Fibroblast of lung (primary cell): ENCODE measurements around the gene HRNR. TPM values are rescaled to one million over a fixed set of nuclear protein-coding genes. Genes with fewer than 3 reads are reported as not detected.

Experiments
- DNase-seq, 2 donors: peaks; one replicate each; pipeline versions ENCODE4 v3.0.0 to v3.0.0-alpha.2; 2010; ENCODE audit warnings: low read depth in 2 of 2
- H2AFZ ChIP-seq: 2 replicates; pipeline ENCODE4 v1.5.1; 2012; ENCODE audit warnings: low read length, control low read depth, inconsistent platforms
- H3K27ac ChIP-seq: 2 replicates; pipeline ENCODE4 v1.5.1; 2011; ENCODE audit warnings: low read length, control low read depth; ENCODE audit not compliant: insufficient read depth
- H3K27me3 ChIP-seq: 2 replicates; pipeline ENCODE4 v1.5.1; 2011; ENCODE audit warnings: mild to moderate bottlenecking, low read length; ENCODE audit not compliant: control insufficient read depth, insufficient read depth
- H3K36me3 ChIP-seq: 2 replicates; pipeline ENCODE4 v1.5.1; 2011; ENCODE audit warnings: low read length; ENCODE audit not compliant: control insufficient read depth, insufficient read depth
- H3K4me1 ChIP-seq: 2 replicates; pipeline ENCODE4 v1.5.1; 2011; ENCODE audit warnings: low read length; ENCODE audit not compliant: control insufficient read depth, insufficient read depth; ENCODE audit errors: extremely low read depth
- H3K4me2 ChIP-seq: 2 replicates; pipeline ENCODE4 v1.5.1; 2011; ENCODE audit warnings: low read length, control low read depth; ENCODE audit not compliant: insufficient read depth; ENCODE audit errors: extremely low read depth
- H3K4me3 ChIP-seq, 4 experiments: fragments of 200-600 bp in 1 of 4; sonication (generic) in 1 of 4; replicated peaks in 1 of 4; 2 replicates each; pipeline ENCODE4 v1.5.1; 2011 to 2016; ENCODE audit warnings: low read length in 4 of 4, low read depth in 3 of 4, mild to moderate bottlenecking in 3 of 4, control low read depth in 2 of 4, inconsistent platforms in 1 of 4, mixed read lengths in 1 of 4; ENCODE audit not compliant: insufficient read depth in 1 of 4; ENCODE audit errors: control extremely low read depth in 1 of 4
- H3K79me2 ChIP-seq: 2 replicates; pipeline ENCODE4 v1.5.1; 2012; ENCODE audit warnings: mild to moderate bottlenecking, low read length, inconsistent platforms; ENCODE audit not compliant: control insufficient read depth, insufficient read depth
- H3K9ac ChIP-seq: 2 replicates; pipeline ENCODE4 v1.5.1; 2011; ENCODE audit warnings: mild to moderate bottlenecking, low read length, control low read depth; ENCODE audit not compliant: insufficient read depth
- H3K9me3 ChIP-seq: 2 replicates; pipeline ENCODE4 v1.5.1; 2012; ENCODE audit warnings: low read depth, low read length; ENCODE audit not compliant: control insufficient read depth, insufficient read depth
- H4K20me1 ChIP-seq: 2 replicates; pipeline ENCODE4 v1.5.1; 2011; ENCODE audit warnings: low read length; ENCODE audit not compliant: control insufficient read depth, insufficient read depth; ENCODE audit errors: extremely low read depth
- CTCF ChIP-seq, 2 donors: IDR thresholded peaks in 1 of 2; conservative IDR thresholded peaks in 1 of 2; 1 replicate in 1 of 2; 2 replicates in 1 of 2; pipeline ENCODE4 v1.5.1; 2011 to 2012; ENCODE audit warnings: low read length in 2 of 2, control low read depth in 1 of 2, inconsistent platforms in 1 of 2, low read depth in 1 of 2, mild to moderate bottlenecking in 1 of 2
- EZH2 ChIP-seq: IDR thresholded peaks from 2 replicates; pipeline ENCODE4 v1.5.1; 2012; ENCODE audit warnings: low read length, control low read depth, mild to moderate bottlenecking; ENCODE audit errors: missing control alignments
- polyA plus RNA-seq, 2 donors: library from polyadenylated mRNA; depleted of rRNA in 1 of 2; stranded (reverse) in 1 of 2; unstranded in 1 of 2; fragments of >200 nt; gene quantifications; 2 replicates each; pipeline ENCODE4 v1.2.1, GENCODE V29; 2011 to 2012; ENCODE audit warnings: missing spikeins in 1 of 2
- total RNA-seq: library from RNA; depleted of rRNA; stranded (reverse); fragments of >200 nt; gene quantifications from 2 replicates; pipeline ENCODE4 v1.2.1, GENCODE V29; 2014

Gene HRNR
- total and polyA plus RNA-seq, 2 donors (not counting 1 experiment from before 2014, with no cell fraction given): not detected

GRCh38 chr1:152251391-152251790 is 27.4 kb upstream of the HRNR start:
- DNase-seq: peak in 1 of 2 donors; percentile 43
- H4K20me1 ChIP-seq: no peaks in the 10 kb centered on the region
- no peaks in the 10 kb centered on the region for H3K4me1 ChIP-seq
- H2AFZ ChIP-seq: no peak overlapping the region
- H3K4me3 ChIP-seq: no peak overlapping the region
- no peak overlapping the region for H3K4me2 ChIP-seq
- H3K9ac ChIP-seq: no peak overlapping the region
- no peak overlapping the region for H3K27ac ChIP-seq
- no peaks in the 10 kb centered on the region for H3K36me3 ChIP-seq
- no peaks in the 10 kb centered on the region for H3K9me3 ChIP-seq
- no peaks in the 10 kb centered on the region for H3K79me2 ChIP-seq
- H3K27me3 ChIP-seq: no peaks in the 10 kb centered on the region
- TF ChIP-seq EZH2 (no peak), CTCF (conservative IDR thresholded peaks at IDR 0.05 in 1 of 2, IDR thresholded peaks at IDR 0.05 in 1 of 2; ENCODE audit: low read depth in 1 of 2, low read length in 2 of 2) (no peak)

GRCh38 chr1:152247316-152247715 is 23.3 kb upstream of the HRNR start:
- H3K9me3 ChIP-seq: no peaks in the 10 kb centered on the region
- no peaks in the 10 kb centered on the region for H3K79me2 ChIP-seq
- H3K36me3 ChIP-seq: no peaks in the 10 kb centered on the region
- H3K4me1 ChIP-seq: no peaks in the 10 kb centered on the region
- H2AFZ ChIP-seq: no peak overlapping the region
- H3K27ac ChIP-seq: no peak overlapping the region
- H3K27me3 ChIP-seq: no peaks in the 10 kb centered on the region
- no peak overlapping the region for H3K9ac ChIP-seq
- TF ChIP-seq CTCF (conservative IDR thresholded peaks at IDR 0.05 in 1 of 2, IDR thresholded peaks at IDR 0.05 in 1 of 2; ENCODE audit: low read depth in 1 of 2, low read length in 2 of 2) (no peak), EZH2 (no peak)
- no peak for DNase-seq
- H3K4me3 ChIP-seq: no peak overlapping the region
- no peak overlapping the region for H3K4me2 ChIP-seq
- H4K20me1 ChIP-seq: no peaks in the 10 kb centered on the region

- Histone ChIP-seq H3K4me1 (no peaks in the 10 kb centered on the region), H3K4me2 (no peak overlapping the region), H3K79me2 (no peaks in the 10 kb centered on the region), H3K4me3 (no peak overlapping the region), H3K9me3 (no peaks in the 10 kb centered on the region), H2AFZ (no peak overlapping the region), H4K20me1 (no peaks in the 10 kb centered on the region), H3K27me3 (no peaks in the 10 kb centered on the region), H3K9ac (no peak overlapping the region), H3K27ac (no peak overlapping the region), H3K36me3 (no peaks in the 10 kb centered on the region)
- DNase-seq: peak in 1 of 2 donors; percentile 43
- TF ChIP-seq EZH2: no peak
- TF ChIP-seq CTCF (conservative IDR thresholded peaks at IDR 0.05 in 1 of 2, IDR thresholded peaks at IDR 0.05 in 1 of 2; ENCODE audit: low read depth in 1 of 2, low read length in 2 of 2): no peak
Observed at GRCh38 chr1:152244576-152245273, 20.7 kb upstream of the HRNR start.
